Measurements from ENCODE around the gene KATNIP. TPM values are rescaled to one million over a fixed set of nuclear protein-coding genes. Genes with fewer than 3 reads are reported as not detected.
A peak's percentile ranks its signal among the peaks of the same experiment; 100 is the strongest.

Gene KATNIP
- polyA plus RNA-seq, 1 experiment: 21.2 TPM

GRCh38 chr16:27551036-27551435, 1.1 kb downstream of the KATNIP start:
- POLR2A ChIA-PET: no interaction called here
- CTCF ChIA-PET: interaction anchor here (0.6 to 1.1 kb wide), 3 partner anchors 53 to 519 kb away, joined by 3 to 5 read pairs (median 3); no protein-coding TSS in a partner anchor
- H3K27me3 ChIP-seq (ENCODE audit: control insufficient read depth, insufficient read depth, low read length): no peaks in the 10 kb centered on the region
- no peak for DNase-seq (ENCODE audit: low read depth, low spot score)
- no peak for TF ChIP-seq CTCF (IDR thresholded peaks at IDR 0.05; ENCODE audit: low read depth, low read length)
- H3K27ac ChIP-seq (ENCODE audit: low read depth, low read length): no peak overlapping the region
- H3K4me3 ChIP-seq (ENCODE audit: low read depth, low read length): peak overlapping the region; percentile 99
- no peaks in the 10 kb centered on the region; the same call in 1 of the 2 replicates for H3K9me3 ChIP-seq (ENCODE audit: control insufficient read depth, insufficient read depth, low read length)

DNA sequence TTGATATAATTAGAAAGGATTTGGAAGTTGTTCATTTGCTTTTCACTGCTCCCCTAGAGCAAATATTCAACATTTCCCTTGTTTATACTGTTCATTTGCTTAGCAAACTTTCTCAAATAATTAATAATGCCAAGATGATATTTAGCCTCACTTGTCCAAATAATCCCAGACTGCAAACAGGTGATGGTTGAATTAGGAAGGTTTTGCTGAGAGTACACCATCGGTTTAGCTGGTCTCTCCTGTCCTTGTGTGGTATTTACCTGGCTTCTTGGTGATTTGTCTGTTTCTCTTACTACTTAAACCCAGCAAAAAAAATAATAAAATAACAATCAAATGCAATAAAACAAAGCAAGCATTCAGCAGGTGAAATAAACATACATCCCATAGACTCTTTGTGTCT, 6.5 kb downstream of the KATNIP start:
- no peaks in the 10 kb centered on the region for H3K27me3 ChIP-seq (ENCODE audit: control insufficient read depth, insufficient read depth, low read length)
- DNase-seq (ENCODE audit: low read depth, low spot score): no peak
- CTCF ChIA-PET: no interaction called here
- no peak overlapping the region for H3K27ac ChIP-seq (ENCODE audit: low read depth, low read length)
- TF ChIP-seq CTCF (IDR thresholded peaks at IDR 0.05; ENCODE audit: low read depth, low read length): no peak
- H3K4me3 ChIP-seq (ENCODE audit: low read depth, low read length): no peak overlapping the region
- POLR2A ChIA-PET: no interaction called here
- no peaks in the 10 kb centered on the region for H3K9me3 ChIP-seq (ENCODE audit: control insufficient read depth, insufficient read depth, low read length)

GRCh38 chr16:27558434-27558833, 8.5 kb downstream of the KATNIP start:
- POLR2A ChIA-PET: no interaction called here
- DNase-seq (ENCODE audit: low read depth, low spot score): no peak
- Histone ChIP-seq H3K27ac (ENCODE audit: low read depth, low read length) (no peak overlapping the region), H3K27me3 (ENCODE audit: control insufficient read depth, insufficient read depth, low read length) (no peaks in the 10 kb centered on the region), H3K4me3 (ENCODE audit: low read depth, low read length) (no peak overlapping the region), H3K9me3 (ENCODE audit: control insufficient read depth, insufficient read depth, low read length) (no peaks in the 10 kb centered on the region)
- TF ChIP-seq CTCF (IDR thresholded peaks at IDR 0.05; ENCODE audit: low read depth, low read length): no peak
- CTCF ChIA-PET: no interaction called here

DNA sequence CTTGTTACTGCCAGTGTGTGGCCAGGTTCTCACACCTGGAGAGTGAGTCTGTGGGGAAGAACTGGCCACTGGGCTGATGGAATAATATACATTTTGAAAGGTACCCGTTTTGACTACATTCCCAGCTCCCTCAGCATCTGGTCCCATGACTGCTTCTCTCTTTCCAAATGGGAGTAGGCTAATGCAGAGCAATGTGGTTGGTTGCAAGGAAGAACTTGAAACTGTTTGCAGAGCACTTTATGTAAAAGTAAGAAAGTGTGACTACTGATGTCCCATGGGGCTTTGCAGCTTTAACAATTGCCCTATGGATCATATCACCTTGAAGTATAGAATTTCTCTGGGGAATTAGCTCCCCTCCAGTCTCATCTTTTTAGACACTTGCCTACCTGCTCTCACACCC, 9.0 kb downstream of the KATNIP start:
- no peak for TF ChIP-seq CTCF (IDR thresholded peaks at IDR 0.05; ENCODE audit: low read depth, low read length)

GRCh38 chr16:27561216-27561615, 11.3 kb downstream of the KATNIP start:
- POLR2A ChIA-PET: no interaction called here
- CTCF ChIA-PET: no interaction called here
- Histone ChIP-seq H3K27ac (ENCODE audit: low read depth, low read length) (no peak overlapping the region), H3K27me3 (ENCODE audit: control insufficient read depth, insufficient read depth, low read length) (no peaks in the 10 kb centered on the region), H3K4me3 (ENCODE audit: low read depth, low read length) (no peak overlapping the region), H3K9me3 (ENCODE audit: control insufficient read depth, insufficient read depth, low read length) (no peaks in the 10 kb centered on the region)
- DNase-seq (ENCODE audit: low read depth, low spot score): no peak
- no peak for TF ChIP-seq CTCF (IDR thresholded peaks at IDR 0.05; ENCODE audit: low read depth, low read length)

More for the DNA sequence above, 9.0 kb downstream of the KATNIP start:
- no peak for DNase-seq (ENCODE audit: low read depth, low spot score)
- Histone ChIP-seq H3K4me3 (ENCODE audit: low read depth, low read length) (no peak overlapping the region), H3K9me3 (ENCODE audit: control insufficient read depth, insufficient read depth, low read length) (no peaks in the 10 kb centered on the region), H3K27ac (ENCODE audit: low read depth, low read length) (no peak overlapping the region), H3K27me3 (ENCODE audit: control insufficient read depth, insufficient read depth, low read length) (no peaks in the 10 kb centered on the region)
- POLR2A ChIA-PET: no interaction called here
- CTCF ChIA-PET: interaction anchor here (0.5 kb wide), 1 partner anchor 825 kb away, joined by 3 read pairs; no protein-coding TSS in a partner anchor
